DND-41 (cell line): ENCODE data around the gene INHBB.

Experiments used
- ATAC-seq: fragments of 200-7000 bp; cut with Tn5 transposase; 3 replicates; pipeline ENCODE4 v1.9.1; 2021; ENCODE audit warnings: low read depth; ENCODE audit not compliant: insufficient read depth
- DNase-seq: peaks from one replicate; pipeline ENCODE4 v3.0.0-alpha.2; 2020
- H2AFZ ChIP-seq: 2 replicates; pipeline ENCODE4 v1.6.0; 2012; ENCODE audit warnings: low read depth, low read length
- H3K27ac ChIP-seq: 2 replicates; pipeline ENCODE4 v1.5.1; 2012; ENCODE audit warnings: low read length, inconsistent platforms
- H3K27me3 ChIP-seq: fragments of 200-600 bp; sonication (generic); 2 replicates; pipeline ENCODE4 v1.6.0; 2012; ENCODE audit warnings: low read length, mild to moderate bottlenecking, inconsistent platforms; ENCODE audit not compliant: insufficient read depth, poor library complexity
- H3K36me3 ChIP-seq: 2 replicates; pipeline ENCODE4 v1.5.1; 2012; ENCODE audit warnings: low read length, inconsistent platforms; ENCODE audit not compliant: insufficient read depth
- H3K4me1 ChIP-seq: 2 replicates; pipeline ENCODE4 v1.5.1; 2012; ENCODE audit warnings: mild to moderate bottlenecking, low read length; ENCODE audit not compliant: insufficient read depth
- H3K4me2 ChIP-seq: 2 replicates; pipeline ENCODE4 v1.6.0; 2012; ENCODE audit warnings: mild to moderate bottlenecking, moderate library complexity, low read length, inconsistent platforms; ENCODE audit not compliant: insufficient read depth
- H3K4me3 ChIP-seq, 2 experiments: fragments of 200-600 bp in 1 of 2; shearing (Covaris generic) in 1 of 2; 2 replicates each; pipeline ENCODE4 v1.5.1; 2012 to 2016; ENCODE audit warnings: inconsistent platforms in 2 of 2, low read length in 2 of 2, mild to moderate bottlenecking in 2 of 2, low read depth in 1 of 2, moderate library complexity in 1 of 2
- H3K79me2 ChIP-seq: 2 replicates; pipeline ENCODE4 v1.6.0; 2012; ENCODE audit warnings: low read length, inconsistent platforms; ENCODE audit not compliant: insufficient read depth
- H3K9ac ChIP-seq: 2 replicates; pipeline ENCODE4 v1.6.0; 2012; ENCODE audit warnings: low read depth, mild to moderate bottlenecking, inconsistent platforms, low read length, moderate library complexity
- H3K9me3 ChIP-seq: 2 replicates; pipeline ENCODE4 v1.5.1; 2012; ENCODE audit warnings: low read length, moderate library complexity, mild to moderate bottlenecking, inconsistent platforms; ENCODE audit not compliant: insufficient read depth, severe bottlenecking
- H4K20me1 ChIP-seq: 2 replicates; pipeline ENCODE4 v1.6.0; 2012; ENCODE audit warnings: low read length; ENCODE audit not compliant: insufficient read depth
- EZH2 ChIP-seq: IDR thresholded peaks from 3 replicates; pipeline ENCODE4 v1.6.1; 2012; ENCODE audit warnings: borderline replicate concordance, low read depth, mild to moderate bottlenecking, moderate library complexity, low read length, inconsistent platforms; ENCODE audit not compliant: severe bottlenecking
- TF ChIP-seq, protein P1 (sequence below): IDR thresholded peaks from 2 replicates; pipeline ENCODE4 v1.5.1; 2012; ENCODE audit warnings: borderline replicate concordance, low read length, moderate library complexity, mild to moderate bottlenecking; ENCODE audit not compliant: poor library complexity, severe bottlenecking; ENCODE audit errors: extremely low read depth

The INHBB gene

GRCh38 chr2:120398051-120398995, 52.4 kb downstream of the INHBB start:
- no peak overlapping the region for H3K4me2 ChIP-seq
- H3K79me2 ChIP-seq, result no peaks in the 10 kb centered on the region
- H3K27ac ChIP-seq, result no peak overlapping the region
- H2AFZ ChIP-seq, result no peak overlapping the region
- no peak overlapping the region for H3K4me3 ChIP-seq
- no peaks in the 10 kb centered on the region for H3K9me3 ChIP-seq
- no peak overlapping the region for H3K9ac ChIP-seq
- no peaks in the 10 kb centered on the region for H3K4me1 ChIP-seq
- no peaks in the 10 kb centered on the region for H3K36me3 ChIP-seq
- peaks cover 16% of the 10 kb centered on the region for H3K27me3 ChIP-seq
- no peak for TF ChIP-seq EZH2
- TF ChIP-seq, protein P1, sequence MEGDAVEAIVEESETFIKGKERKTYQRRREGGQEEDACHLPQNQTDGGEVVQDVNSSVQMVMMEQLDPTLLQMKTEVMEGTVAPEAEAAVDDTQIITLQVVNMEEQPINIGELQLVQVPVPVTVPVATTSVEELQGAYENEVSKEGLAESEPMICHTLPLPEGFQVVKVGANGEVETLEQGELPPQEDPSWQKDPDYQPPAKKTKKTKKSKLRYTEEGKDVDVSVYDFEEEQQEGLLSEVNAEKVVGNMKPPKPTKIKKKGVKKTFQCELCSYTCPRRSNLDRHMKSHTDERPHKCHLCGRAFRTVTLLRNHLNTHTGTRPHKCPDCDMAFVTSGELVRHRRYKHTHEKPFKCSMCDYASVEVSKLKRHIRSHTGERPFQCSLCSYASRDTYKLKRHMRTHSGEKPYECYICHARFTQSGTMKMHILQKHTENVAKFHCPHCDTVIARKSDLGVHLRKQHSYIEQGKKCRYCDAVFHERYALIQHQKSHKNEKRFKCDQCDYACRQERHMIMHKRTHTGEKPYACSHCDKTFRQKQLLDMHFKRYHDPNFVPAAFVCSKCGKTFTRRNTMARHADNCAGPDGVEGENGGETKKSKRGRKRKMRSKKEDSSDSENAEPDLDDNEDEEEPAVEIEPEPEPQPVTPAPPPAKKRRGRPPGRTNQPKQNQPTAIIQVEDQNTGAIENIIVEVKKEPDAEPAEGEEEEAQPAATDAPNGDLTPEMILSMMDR, result no peak
- DNase-seq (no peak), ATAC-seq (no peak)
- H4K20me1 ChIP-seq, result peaks cover 3% of the 10 kb centered on the region

DNA sequence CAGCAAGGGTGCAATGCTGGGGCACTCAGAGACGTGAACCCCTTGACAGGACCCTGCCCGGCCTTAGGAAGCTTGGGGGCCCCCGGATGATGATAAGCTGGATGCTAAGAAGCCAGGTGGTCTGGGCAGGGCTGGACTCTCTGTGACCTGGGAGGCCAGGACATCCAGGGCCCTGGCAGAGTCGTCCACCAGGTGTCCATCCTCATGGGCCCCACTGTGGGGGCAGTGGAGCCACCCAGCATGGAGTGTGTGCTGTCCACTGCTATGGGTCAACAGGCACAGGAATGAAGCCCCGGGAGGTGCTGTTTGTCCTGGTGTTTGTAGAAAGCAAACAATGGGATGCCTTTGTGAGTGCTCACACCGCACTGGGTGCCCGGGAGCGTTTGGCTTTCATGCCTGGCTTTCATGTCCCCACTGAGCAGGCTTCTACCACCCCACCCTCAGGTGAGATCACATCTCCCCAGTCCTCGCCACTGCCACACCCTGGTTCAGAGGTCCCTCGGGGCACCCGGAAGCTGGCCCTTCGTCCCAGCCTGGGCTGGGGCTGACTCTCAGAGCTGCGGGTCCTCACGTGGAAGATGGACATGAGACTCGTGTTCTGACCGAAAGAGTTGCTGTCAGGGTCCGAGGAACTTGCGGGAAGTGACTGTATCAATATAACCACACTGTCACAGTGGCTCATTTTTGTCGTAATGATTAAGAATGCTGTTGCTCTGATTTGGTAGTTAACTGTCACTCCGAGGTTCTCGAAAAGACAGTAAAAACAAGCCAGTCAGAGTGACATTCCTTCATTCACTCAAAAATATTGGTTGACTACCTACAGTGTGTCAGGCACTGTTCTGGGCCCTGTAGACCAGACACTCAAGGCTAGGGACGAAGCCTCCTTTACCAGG, 53.3 kb downstream of the INHBB start:
- ATAC-seq, result no peak
- H2AFZ ChIP-seq, result no peak overlapping the region
- peaks cover 16% of the 10 kb centered on the region for H3K27me3 ChIP-seq
- no peaks in the 10 kb centered on the region for H3K36me3 ChIP-seq
- no peaks in the 10 kb centered on the region for H3K4me1 ChIP-seq
- no peaks in the 10 kb centered on the region for H3K79me2 ChIP-seq
- H3K27ac ChIP-seq, result no peak overlapping the region
- H3K9ac ChIP-seq, result no peak overlapping the region
- TF ChIP-seq, protein P1, result no peak
- TF ChIP-seq EZH2, result no peak
- H3K9me3 ChIP-seq, result no peaks in the 10 kb centered on the region
- no peak overlapping the region for H3K4me3 ChIP-seq
- H3K4me2 ChIP-seq, result no peak overlapping the region
- peaks cover 3% of the 10 kb centered on the region for H4K20me1 ChIP-seq
- no peak for DNase-seq

- no peak overlapping the region for H3K27ac ChIP-seq
These were observed 53.9 kb downstream of the INHBB start for GRCh38 chr2:120399889-120400240.

More at GRCh38 chr2:120399889-120400240, 53.9 kb downstream of the INHBB start:
- no peaks in the 10 kb centered on the region for H3K4me1 ChIP-seq
- no peak overlapping the region for H3K9ac ChIP-seq
- no peak overlapping the region for H2AFZ ChIP-seq
- no peaks in the 10 kb centered on the region for H3K36me3 ChIP-seq
- no peaks in the 10 kb centered on the region for H3K79me2 ChIP-seq
- H4K20me1 ChIP-seq, result peaks cover 3% of the 10 kb centered on the region
- H3K9me3 ChIP-seq, result no peaks in the 10 kb centered on the region
- peaks cover 16% of the 10 kb centered on the region for H3K27me3 ChIP-seq
- ATAC-seq, result no peak
- H3K4me3 ChIP-seq, result no peak overlapping the region
- no peak overlapping the region for H3K4me2 ChIP-seq
- DNase-seq, result no peak
- TF ChIP-seq, protein P1, result no peak
- TF ChIP-seq EZH2, result no peak
